DOHH2 (cell line): ENCODE data around the gene CNTN5.
"Not testable (repeated sequence)": the region's sequence is repeated elsewhere in the genome, so short reads cannot be mapped to it uniquely, and the experiment has no call there.

Source experiments
- H3F3A ChIP-seq: fragments of 200-600 bp; sonication (generic), shearing (Covaris generic); 2 replicates; pipeline ENCODE4 v1.6.0; 2016; ENCODE audit warnings: antibody characterized with exemption, mild to moderate bottlenecking; ENCODE audit not compliant: control insufficient read depth, insufficient read depth
- H3K27ac ChIP-seq: fragments of 200-600 bp; sonication (generic); 2 replicates; pipeline ENCODE4 v1.5.1; 2014; ENCODE audit warnings: low read depth, mild to moderate bottlenecking, low read length, moderate library complexity
- H3K27me3 ChIP-seq: fragments of 200-600 bp; sonication (generic); 2 replicates; pipeline ENCODE4 v1.6.1; 2014; ENCODE audit warnings: mild to moderate bottlenecking, low read length, mixed read lengths; ENCODE audit not compliant: control insufficient read depth
- H3K36me3 ChIP-seq: fragments of 200-600 bp; sonication (generic); 2 replicates; pipeline ENCODE4 v1.6.1; 2014; ENCODE audit warnings: mild to moderate bottlenecking, low read length, moderate library complexity, mixed read lengths; ENCODE audit not compliant: control insufficient read depth
- H3K4me1 ChIP-seq: fragments of 200-600 bp; sonication (generic); 2 replicates; pipeline ENCODE4 v1.6.1; 2014; ENCODE audit warnings: mild to moderate bottlenecking, low read length, mixed read lengths; ENCODE audit not compliant: control insufficient read depth
- H3K4me2 ChIP-seq: fragments of 200-600 bp; sonication (generic); 2 replicates; pipeline ENCODE4 v1.6.0; 2014; ENCODE audit warnings: mild to moderate bottlenecking, low read length, moderate library complexity
- H3K4me3 ChIP-seq: fragments of 200-600 bp; sonication (generic); 2 replicates; pipeline ENCODE4 v1.5.1; 2014; ENCODE audit warnings: mild to moderate bottlenecking, low read length, mixed read lengths
- H3K79me2 ChIP-seq: fragments of 200-600 bp; sonication (generic); 2 replicates; pipeline ENCODE4 v1.6.1; 2014; ENCODE audit warnings: mild to moderate bottlenecking, low read length, mixed read lengths; ENCODE audit not compliant: control insufficient read depth
- H3K9me2 ChIP-seq: fragments of 200-600 bp; sonication (generic); replicated peaks from 2 replicates; pipeline ENCODE4 v1.6.1; 2014; ENCODE audit warnings: mild to moderate bottlenecking, low read length, mixed read lengths; ENCODE audit not compliant: control insufficient read depth
- H3K9me3 ChIP-seq: fragments of 200-600 bp; sonication (generic); 2 replicates; pipeline ENCODE4 v1.6.1; 2014; ENCODE audit warnings: antibody characterized with exemption, low read length, mixed read lengths; ENCODE audit not compliant: control insufficient read depth, insufficient read depth
- H4K20me1 ChIP-seq: fragments of 200-600 bp; sonication (generic); 2 replicates; pipeline ENCODE4 v1.6.0; 2014; ENCODE audit warnings: low read depth, mild to moderate bottlenecking, antibody characterized with exemption, low read length, moderate library complexity; ENCODE audit not compliant: control insufficient read depth, insufficient read depth
- CTCF ChIP-seq: fragments of 200-600 bp; sonication (generic); IDR thresholded peaks from one replicate; pipeline ENCODE4 v1.5.1; 2014; ENCODE audit warnings: antibody characterized with exemption, mild to moderate bottlenecking, low read depth, low read length; ENCODE audit not compliant: poor library complexity, severe bottlenecking
- EZH2phosphoT487 ChIP-seq: fragments of 200-600 bp; sonication (generic); IDR thresholded peaks from 2 replicates; pipeline ENCODE4 v1.6.1; 2017; ENCODE audit warnings: borderline replicate concordance, mild to moderate bottlenecking, antibody characterized with exemption, low read length, moderate library complexity, mixed read lengths

CNTN5 gene

GRCh38 chr11:99818991-99819390 lies 798.2 kb downstream of the CNTN5 start:
- no peak overlapping the region for H3K4me3 ChIP-seq
- H3K9me2 ChIP-seq = no peaks in the 10 kb centered on the region
- no peaks in the 10 kb centered on the region for H4K20me1 ChIP-seq
- H3K36me3 ChIP-seq = no peaks in the 10 kb centered on the region
- H3K9me3 ChIP-seq = no peaks in the 10 kb centered on the region
- H3K27ac ChIP-seq = no peak overlapping the region
- H3F3A ChIP-seq = no peaks in the 10 kb centered on the region
- no peaks in the 10 kb centered on the region for H3K4me1 ChIP-seq
- H3K27me3 ChIP-seq = no peaks in the 10 kb centered on the region
- no peak overlapping the region for H3K4me2 ChIP-seq
- no peak for TF ChIP-seq CTCF
- no peak for TF ChIP-seq EZH2phosphoT487
- H3K79me2 ChIP-seq = no peaks in the 10 kb centered on the region

- H3K4me2 ChIP-seq = no peak overlapping the region
Measured at GRCh38 chr11:99822846-99823565, 802.3 kb downstream of the CNTN5 start.

GRCh38 chr11:99836739-99837138 lies 816.0 kb downstream of the CNTN5 start:
- not testable (repeated sequence) for H3K4me1 ChIP-seq, H3K9me2 ChIP-seq, H3K36me3 ChIP-seq, H3K4me2 ChIP-seq, H3K9me3 ChIP-seq, H4K20me1 ChIP-seq, H3K27ac ChIP-seq, H3F3A ChIP-seq, H3K79me2 ChIP-seq, H3K4me3 ChIP-seq, H3K27me3 ChIP-seq

More at GRCh38 chr11:99822846-99823565, 802.3 kb downstream of the CNTN5 start:
- no peaks in the 10 kb centered on the region for H3K9me3 ChIP-seq
- no peaks in the 10 kb centered on the region for H3F3A ChIP-seq
- H3K4me1 ChIP-seq = no peaks in the 10 kb centered on the region
- H3K79me2 ChIP-seq = no peaks in the 10 kb centered on the region
- no peaks in the 10 kb centered on the region for H3K36me3 ChIP-seq
- H3K4me3 ChIP-seq = no peak overlapping the region
- no peak overlapping the region for H3K27ac ChIP-seq
- no peaks in the 10 kb centered on the region for H3K27me3 ChIP-seq
- H4K20me1 ChIP-seq = no peaks in the 10 kb centered on the region
- H3K9me2 ChIP-seq = no peaks in the 10 kb centered on the region
- TF ChIP-seq CTCF (no peak), EZH2phosphoT487 (no peak)

GRCh38 chr11:99841885-99842284 lies 821.1 kb downstream of the CNTN5 start:
- no peaks in the 10 kb centered on the region for H3K27me3 ChIP-seq
- no peaks in the 10 kb centered on the region for H4K20me1 ChIP-seq
- no peaks in the 10 kb centered on the region for H3K9me3 ChIP-seq
- H3K4me1 ChIP-seq = no peaks in the 10 kb centered on the region
- H3K4me2 ChIP-seq = no peak overlapping the region
- H3K79me2 ChIP-seq = no peaks in the 10 kb centered on the region
- H3K9me2 ChIP-seq = no peaks in the 10 kb centered on the region
- TF ChIP-seq EZH2phosphoT487 = no peak
- no peak for TF ChIP-seq CTCF
- H3K27ac ChIP-seq = no peak overlapping the region
- no peak overlapping the region for H3K4me3 ChIP-seq
- no peaks in the 10 kb centered on the region for H3F3A ChIP-seq
- no peaks in the 10 kb centered on the region for H3K36me3 ChIP-seq
